HEK293T (cell line): ENCODE results near the gene CBLN3.

Source experiments
- BHLHE40 ChIP-seq: fragments of 450-650 bp; IDR thresholded peaks from 2 replicates; pipeline ENCODE4 v1.6.1; 2016; ENCODE audit warnings: mild to moderate bottlenecking, moderate library complexity, borderline replicate concordance
- ELF4 ChIP-seq: fragments of 450-650 bp; IDR thresholded peaks from 2 replicates; pipeline ENCODE4 v1.6.1; 2017; ENCODE audit warnings: antibody characterized with exemption
- FOXA1 ChIP-seq: fragments of 450-650 bp; IDR thresholded peaks from 2 replicates; pipeline ENCODE4 v1.6.1; 2016; ENCODE audit warnings: mild to moderate bottlenecking
- FOXK2 ChIP-seq: fragments of 450-650 bp; IDR thresholded peaks from 2 replicates; pipeline ENCODE4 v1.6.1; 2016; ENCODE audit warnings: mild to moderate bottlenecking
- FOXM1 ChIP-seq: fragments of 450-650 bp; IDR thresholded peaks from 2 replicates; pipeline ENCODE4 v1.6.1; 2017; ENCODE audit warnings: mild to moderate bottlenecking, borderline replicate concordance
- HDGF ChIP-seq: fragments of 450-650 bp; IDR thresholded peaks from 2 replicates; pipeline ENCODE4 v1.6.1; 2017; ENCODE audit warnings: antibody characterized with exemption, borderline replicate concordance
- NFRKB ChIP-seq: fragments of 450-650 bp; IDR thresholded peaks from 2 replicates; pipeline ENCODE4 v1.6.1; 2016; ENCODE audit warnings: mild to moderate bottlenecking, moderate library complexity
- PKNOX1 ChIP-seq: fragments of 450-650 bp; IDR thresholded peaks from 2 replicates; pipeline ENCODE4 v1.6.1; 2016
- SP1 ChIP-seq: fragments of 450-650 bp; IDR thresholded peaks from 2 replicates; pipeline ENCODE4 v1.6.1; 2017
- SUZ12 ChIP-seq: fragments of 450-650 bp; IDR thresholded peaks from 2 replicates; pipeline ENCODE4 v1.6.1; 2016; ENCODE audit warnings: mild to moderate bottlenecking
- TARDBP ChIP-seq: fragments of 450-650 bp; IDR thresholded peaks from 2 replicates; pipeline ENCODE4 v1.6.1; 2016

GRCh38 chr14:24408764-24409163 lies 20.7 kb downstream of the CBLN3 start:
- no peak for TF ChIP-seq SUZ12
- no peak for TF ChIP-seq BHLHE40
- no peak for TF ChIP-seq SP1
- no peak for TF ChIP-seq FOXK2
- no peak for TF ChIP-seq NFRKB
- TF ChIP-seq TARDBP: no peak
- TF ChIP-seq FOXA1: no peak
- no peak for TF ChIP-seq PKNOX1
- TF ChIP-seq FOXM1: no peak
- TF ChIP-seq HDGF: no peak
- TF ChIP-seq ELF4: no peak
